Spleen (tissue), 11 donors: ENCODE results near the gene SNRPD2. TPM values are rescaled to one million over a fixed set of nuclear protein-coding genes. Genes with fewer than 3 reads are reported as not detected.

Experiments
- DNase-seq: peaks from one replicate; pipeline ENCODE4 v3.0.0-alpha.2; 2020
- H3K27ac ChIP-seq, 8 donors: fragments of 200-600 bp; sonication (generic) in 7 of 8; 1 replicate in 4 of 8; 2 replicates in 4 of 8; pipeline versions ENCODE4 v1.5.0 to v1.8.0; 2016 to 2021; ENCODE audit warnings: inconsistent platforms in 4 of 8, mild to moderate bottlenecking in 4 of 8, moderate library complexity in 1 of 8
- H3K27me3 ChIP-seq, 7 donors: fragments of 200-600 bp; sonication (generic) in 6 of 7; replicated peaks in 1 of 7; 1 replicate in 4 of 7; 2 replicates in 3 of 7; pipeline versions ENCODE4 v1.5.0 to v1.8.0; 2016 to 2021; ENCODE audit warnings: inconsistent platforms in 3 of 7, mild to moderate bottlenecking in 1 of 7
- H3K36me3 ChIP-seq, 6 donors: fragments of 200-600 bp; sonication (generic) in 5 of 6; 1 replicate in 4 of 6; 2 replicates in 2 of 6; pipeline versions ENCODE4 v1.5.0 to v1.8.0; 2016 to 2021; ENCODE audit warnings: inconsistent platforms in 2 of 6
- H3K4me1 ChIP-seq, 6 donors: fragments of 200-600 bp; sonication (generic) in 5 of 6; 1 replicate in 3 of 6; 2 replicates in 3 of 6; pipeline versions ENCODE4 v1.5.0 to v1.8.0; 2016 to 2021; ENCODE audit warnings: inconsistent platforms in 3 of 6
- H3K4me3 ChIP-seq, 8 donors: fragments of 200-600 bp; sonication (generic) in 7 of 8; 1 replicate in 4 of 8; 2 replicates in 4 of 8; pipeline versions ENCODE4 v1.5.0 to v1.8.0; 2016 to 2021; ENCODE audit warnings: inconsistent platforms in 4 of 8, mild to moderate bottlenecking in 4 of 8, moderate library complexity in 2 of 8
- H3K9me3 ChIP-seq, 8 donors: fragments of 200-600 bp; sonication (generic) in 7 of 8; 1 replicate in 4 of 8; 2 replicates in 4 of 8; pipeline versions ENCODE4 v1.5.0 to v1.8.0; 2016 to 2021; ENCODE audit warnings: inconsistent platforms in 4 of 8
- CTCF ChIP-seq, 11 experiments: fragments of 200-600 bp in 7 of 11; fragments of 450-650 bp in 4 of 11; sonication (generic) in 4 of 11; IDR thresholded peaks in 8 of 11; conservative IDR thresholded peaks in 3 of 11; 1 replicate in 7 of 11; 2 replicates in 4 of 11; pipeline versions ENCODE4 v1.4.0 to v1.8.0; 2016 to 2021; ENCODE audit warnings: antibody characterized with exemption in 11 of 11, inconsistent platforms in 4 of 11, mild to moderate bottlenecking in 1 of 11
- POLR2A ChIP-seq, 3 donors: fragments of 450-650 bp; IDR thresholded peaks; one replicate each; pipeline ENCODE4 v1.5.1; 2017; ENCODE audit warnings: antibody characterized with exemption in 3 of 3, mild to moderate bottlenecking in 1 of 3
- POLR2AphosphoS5 ChIP-seq, 3 donors: sonication (generic); formaldehyde crosslinking; IDR thresholded peaks; one replicate each; pipeline ENCODE4 v1.5.1; 2017; ENCODE audit warnings: antibody characterized with exemption in 3 of 3
- WGBS, 5 donors: extraction: QIAGEN DNeasy Blood & Tissue Kit in 3 of 5; methylation state at CpG; one replicate each; pipeline versions ENCODE4 v1.1.5 to v1.1.7; 2013 to 2018; 5-methylcytosine and 5-hydroxymethylcytosine counted together
- intact Hi-C: fragments of 100-400 bp; cut with DNase I; formaldehyde crosslinking; loops from one replicate; pipeline ENCODE4 v1.15.0; 2023; ENCODE audit warnings: low total_unique reads
- polyA plus RNA-seq, 3 donors: library from polyadenylated mRNA; stranded (reverse); fragments of 200-250 nt; gene quantifications; one replicate each; pipeline ENCODE4 v1.2.1, GENCODE V29; 2013
- total RNA-seq, 7 donors: library from RNA; depleted of rRNA in 3 of 7; stranded (reverse); fragments of >200 nt in 3 of 7; fragmentation: NEBNext Ultra II Directional in 4 of 7; extraction: Animal tissue kit (Norgen Biotek cat#: 25700) in 4 of 7; gene quantifications; one replicate each; pipeline versions ENCODE4 v1.1.0 to v1.2.1, GENCODE V29; 2016 to 2021
- donor health status: healthy with polysubstance abuse.
- donor health status: DM: no; HTN: no; CAD: no; lungs with moderate emphysema.
- donor health status: DM: no; HTN: no; CAD: no.
- donor health status: Bipolar disorder and iron deficiency.
- donor health status: healthy.
- donor health status: DM: no; HTN: no; CAD: no.
- donor health status: DM: yes; HTN: yes; CAD: no.

The SNRPD2 gene
- total and polyA plus RNA-seq, 10 donors: 117 to 587 (median 207) TPM

DNA sequence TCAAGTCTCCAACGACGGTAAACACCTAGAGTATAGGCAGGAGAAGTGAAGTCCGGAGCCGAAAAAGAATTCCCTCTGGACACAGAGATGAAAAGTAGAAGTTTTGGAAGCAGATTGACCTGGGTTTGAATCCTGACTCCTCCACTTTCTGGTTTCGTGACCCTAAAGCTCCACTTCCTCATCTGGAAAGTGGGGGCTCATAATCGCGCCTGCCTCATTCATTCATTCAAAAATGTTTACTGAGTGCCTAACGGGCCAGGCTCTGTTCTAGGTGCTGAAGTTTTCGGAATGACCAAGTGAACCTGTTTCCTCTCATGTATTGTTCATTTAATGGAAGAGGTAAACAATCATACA, 45.4 kb downstream of the SNRPD2 start:
- Histone ChIP-seq H3K36me3 (no peaks in the 10 kb centered on the region), H3K9me3 (no peaks in the 10 kb centered on the region), H3K27me3 (peaks cover 0 to 46% (median 14%) of the 10 kb centered on the region in 7 donors), H3K27ac (peak overlapping the region in 3 of 8 donors; percentile 43 to 76 (median 70)), H3K4me1 (peaks cover 17 to 50% (median 41%) of the 10 kb centered on the region in 6 donors), H3K4me3 (peak overlapping the region in 6 of 8 donors; percentile 28 to 75 (median 44))
- intact Hi-C loops: no loop called here
- 6 to 13% (median 10%) methylated on average over 8 to 9 of the region's 9 CpGs for WGBS, 5 donors
- no peak for DNase-seq
- TF ChIP-seq POLR2AphosphoS5 (IDR thresholded peaks at IDR 0.05): no peak
- TF ChIP-seq POLR2A (IDR thresholded peaks at IDR 0.05): no peak
- no peak for TF ChIP-seq CTCF (IDR thresholded peaks at IDR 0.05 in 8 of 11, conservative IDR thresholded peaks at IDR 0.05 in 3 of 11)

DNA sequence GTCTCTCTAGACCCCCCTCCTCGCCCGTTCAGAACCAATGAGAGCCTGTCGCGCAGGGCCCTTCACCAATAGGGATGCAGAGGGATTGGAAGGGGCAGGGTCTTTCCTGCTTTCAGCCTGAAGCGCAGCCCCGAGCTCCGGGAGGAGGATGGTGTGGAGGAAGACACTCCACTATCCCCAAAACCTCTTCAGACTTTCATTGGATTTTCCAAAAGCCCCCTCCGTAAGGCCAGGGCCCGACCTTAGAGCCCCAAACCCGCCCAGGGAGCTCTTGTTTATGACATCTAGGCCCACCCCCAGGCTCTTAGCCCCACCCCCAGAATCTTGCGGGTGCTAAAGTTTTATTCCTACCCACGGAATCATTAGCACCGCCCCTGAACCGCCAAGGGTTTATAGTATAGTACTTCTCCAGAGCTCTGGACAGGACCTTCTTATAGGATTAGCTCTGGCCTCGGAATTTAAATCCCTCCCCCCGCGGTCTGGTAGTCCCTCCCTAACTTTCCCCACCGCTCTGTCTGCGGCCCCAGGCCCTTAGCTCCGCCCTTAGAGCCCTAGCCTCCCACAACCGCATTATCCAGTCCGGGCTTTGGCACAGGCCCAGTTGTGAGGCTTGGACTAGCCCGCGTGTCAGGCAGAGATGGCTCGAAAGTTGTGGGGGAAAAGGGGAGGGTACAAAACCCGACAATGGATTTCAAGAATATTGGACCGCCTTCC, 46.0 kb downstream of the SNRPD2 start:
- Histone ChIP-seq H3K27ac (peak overlapping the region in 6 of 8 donors; percentile 17 to 76 (median 49)), H3K4me3 (peak overlapping the region in 7 of 8 donors; percentile 25 to 75 (median 44)), H3K36me3 (no peaks in the 10 kb centered on the region), H3K9me3 (no peaks in the 10 kb centered on the region), H3K27me3 (peaks cover 0 to 46% (median 14%) of the 10 kb centered on the region in 7 donors), H3K4me1 (peaks cover 22 to 55% (median 46%) of the 10 kb centered on the region in 6 donors)
- peak; percentile 92 for DNase-seq
- no peak for TF ChIP-seq CTCF (IDR thresholded peaks at IDR 0.05 in 8 of 11, conservative IDR thresholded peaks at IDR 0.05 in 3 of 11)
- TF ChIP-seq POLR2AphosphoS5 (IDR thresholded peaks at IDR 0.05): peak in 1 of 3 donors; percentile 42
- intact Hi-C loops: no loop called here
- WGBS, 5 donors: 1% methylated on average over 27 of the region's 27 CpGs

GRCh38 chr19:45645068-45645630, 46.6 kb downstream of the SNRPD2 start:
- Histone ChIP-seq H3K27me3 (peaks cover 0 to 46% (median 14%) of the 10 kb centered on the region in 7 donors), H3K9me3 (no peaks in the 10 kb centered on the region), H3K4me3 (peak overlapping the region in 5 of 8 donors; percentile 25 to 75 (median 45)), H3K4me1 (peaks cover 23 to 62% (median 50%) of the 10 kb centered on the region in 6 donors), H3K27ac (peak overlapping the region in 4 of 8 donors; percentile 43 to 76 (median 62)), H3K36me3 (no peaks in the 10 kb centered on the region)
- no peak for TF ChIP-seq CTCF (IDR thresholded peaks at IDR 0.05 in 8 of 11, conservative IDR thresholded peaks at IDR 0.05 in 3 of 11)
- no peak for TF ChIP-seq POLR2A (IDR thresholded peaks at IDR 0.05)
- no peak for TF ChIP-seq POLR2AphosphoS5 (IDR thresholded peaks at IDR 0.05)
- DNase-seq: no peak
- intact Hi-C loops: no loop called here
- 3 to 17% (median 14%) methylated on average over 21 to 35 of the region's 35 CpGs for WGBS, 5 donors
